Stimulated activated naive CD4-positive, alpha-beta T cell treated with Interleukin-2 at 50 U/mL for 16 hours (primary cell): Measurements from ENCODE around the gene LPIN1.
A peak's percentile ranks its signal among the peaks of the same experiment; 100 is the strongest.
"Not testable (repeated sequence)": the region's sequence is repeated elsewhere in the genome, so short reads cannot be mapped to it uniquely, and the experiment has no call there.

Experiments
- DNase-seq: peaks from one replicate; lab custom pipeline; 2025; lab: John Stamatoyannopoulos, UW

LPIN1 gene

DNA sequence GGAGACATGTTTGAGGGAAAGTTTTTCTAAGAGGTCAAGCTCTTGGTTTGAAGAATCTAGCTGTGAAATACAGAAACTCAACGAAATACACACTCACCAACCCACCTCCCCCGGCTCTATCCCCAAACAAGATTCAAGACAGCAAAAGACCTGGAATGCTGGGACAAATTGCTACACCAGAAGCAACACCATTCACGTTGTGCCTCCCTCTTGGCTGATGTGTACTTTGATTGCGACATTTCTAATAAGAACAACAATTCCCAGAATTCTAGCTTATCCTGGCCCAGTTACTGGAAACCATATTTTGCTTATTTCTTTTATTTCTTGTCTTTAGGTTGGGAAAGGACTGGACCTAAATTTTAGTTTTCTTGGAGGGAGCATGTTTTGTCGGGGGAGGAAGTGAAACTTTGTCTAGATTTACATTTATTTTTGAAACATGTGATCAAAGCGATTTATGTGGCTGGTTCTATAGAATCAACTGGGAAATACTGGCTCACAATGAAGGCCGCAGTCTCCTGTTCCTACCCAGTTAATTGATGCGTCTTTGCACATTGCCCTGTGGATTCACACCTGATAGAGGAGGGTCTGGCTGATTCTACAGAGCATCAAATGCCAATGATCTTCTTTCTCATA, 29.6 kb upstream of the LPIN1 start:
- DNase-seq, result no peak

DNA sequence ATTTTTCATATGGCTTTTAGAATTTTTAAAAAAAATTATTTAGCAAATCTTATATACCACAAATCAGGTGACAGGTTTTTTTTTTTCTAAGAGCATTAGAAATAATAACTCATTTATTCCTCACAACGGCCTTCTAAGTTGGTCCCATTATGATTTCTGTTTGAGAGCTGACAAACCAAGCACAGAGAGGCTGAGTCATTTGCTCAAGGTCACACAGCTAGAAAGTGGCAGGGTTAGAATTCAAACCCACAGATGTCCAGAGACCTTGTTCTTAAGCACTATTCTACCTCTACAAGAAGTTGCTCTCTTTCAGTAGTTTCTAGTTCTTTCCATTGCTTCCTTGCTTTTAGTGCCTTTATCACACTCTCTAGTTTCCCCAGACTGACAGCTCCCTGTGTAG, 28.8 kb upstream of the LPIN1 start:
- DNase-seq, result no peak

DNA sequence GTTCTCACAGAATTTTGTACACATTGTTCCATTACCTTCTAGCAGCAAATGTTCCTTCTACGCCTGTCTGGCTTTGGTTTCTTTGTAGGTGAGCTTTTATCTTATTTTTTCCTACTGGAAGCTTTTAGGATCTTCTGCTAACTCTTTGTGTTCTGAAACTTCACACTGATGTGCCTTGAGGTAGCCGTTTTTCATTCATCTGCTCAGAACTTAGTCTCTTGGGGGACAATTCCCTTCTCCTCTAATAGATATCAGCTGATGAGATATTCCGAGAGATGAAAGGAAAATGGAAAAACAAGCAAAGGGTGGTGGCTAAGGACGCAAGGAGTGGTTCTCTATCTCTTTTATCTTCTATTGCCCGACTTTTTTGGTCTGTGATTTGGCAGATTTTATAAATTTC, 27.8 kb upstream of the LPIN1 start:
- DNase-seq, result no peak

- no peak for DNase-seq
Observed at GRCh38 chr2:11719230-11719977, 27.0 kb upstream of the LPIN1 start.

- DNase-seq, result no peak
Observed at GRCh38 chr2:11720752-11721151, 25.7 kb upstream of the LPIN1 start.

GRCh38 chr2:11722292-11723060, 24.0 kb upstream of the LPIN1 start:
- DNase-seq, result no peak

- DNase-seq, result no peak
Observed at GRCh38 chr2:11723061-11723371, 23.4 kb upstream of the LPIN1 start.

DNA sequence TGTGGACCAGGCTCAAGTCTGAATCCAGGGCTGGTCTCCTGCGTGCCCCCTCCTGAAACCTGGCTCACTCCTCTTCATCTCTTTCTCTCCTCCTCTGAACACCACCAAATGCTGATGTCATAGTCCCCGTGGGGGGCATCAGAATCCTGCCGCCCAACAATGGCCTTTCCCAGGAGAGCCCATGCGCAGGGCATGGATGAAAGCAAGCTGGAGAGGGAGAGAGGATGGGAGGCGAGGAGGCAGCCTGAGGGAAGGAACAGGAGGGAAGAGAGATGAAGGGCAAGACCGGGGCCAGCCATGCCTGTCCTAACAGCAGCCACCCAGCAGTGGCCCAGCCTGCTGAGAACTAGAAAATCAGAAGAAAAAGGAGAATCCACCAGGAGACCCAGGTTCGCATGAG, 22.3 kb upstream of the LPIN1 start:
- DNase-seq, result no peak

DNA sequence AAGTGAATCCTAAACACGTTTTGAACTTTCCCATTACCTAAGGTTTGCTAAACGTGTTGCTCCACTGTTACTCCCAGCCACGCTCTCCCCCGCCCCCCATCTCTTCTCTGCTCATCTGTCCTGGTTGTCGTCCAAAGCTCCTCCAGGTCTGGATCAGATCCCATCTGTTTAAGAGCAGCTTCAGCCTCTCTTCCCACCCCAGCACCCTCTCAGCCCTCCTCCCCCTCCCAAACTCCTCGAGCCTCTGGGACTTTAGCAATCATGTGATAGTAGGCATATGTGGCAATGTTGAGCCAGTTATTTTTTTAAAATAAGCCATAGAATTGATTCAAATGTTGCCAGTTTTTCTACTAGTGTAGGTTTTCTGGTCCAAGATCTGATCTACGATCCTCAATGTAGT, 20.0 kb upstream of the LPIN1 start:
- no peak for DNase-seq

GRCh38 chr2:11729362-11730212, 16.8 kb upstream of the LPIN1 start:
- DNase-seq, result no peak

- not testable (repeated sequence) for DNase-seq
Observed at GRCh38 chr2:11731214-11731984, 15.0 kb upstream of the LPIN1 start.

GRCh38 chr2:11732587-11732986, 13.8 kb upstream of the LPIN1 start:
- no peak for DNase-seq

DNA sequence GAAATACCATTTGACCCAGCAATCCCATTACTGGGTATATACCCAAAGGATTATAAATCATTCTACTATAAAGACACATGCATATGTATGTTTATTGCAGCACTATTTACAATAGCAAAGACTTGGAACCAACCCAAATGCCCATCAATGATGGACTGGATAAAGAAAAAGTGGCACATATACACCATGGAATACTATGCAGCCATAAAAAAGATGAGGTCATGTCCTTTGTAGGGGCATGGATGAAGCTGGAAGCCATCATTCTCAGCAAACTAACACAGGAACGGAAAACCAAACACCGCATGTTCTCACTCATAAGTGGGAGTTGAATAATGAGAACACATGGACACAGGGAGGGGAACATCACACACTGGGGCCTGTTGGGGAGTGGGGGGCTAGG, 8.6 kb upstream of the LPIN1 start:
- not testable (repeated sequence) for DNase-seq

GRCh38 chr2:11738589-11739436, 7.6 kb upstream of the LPIN1 start:
- no peak for DNase-seq

GRCh38 chr2:11740723-11741122, 5.7 kb upstream of the LPIN1 start:
- no peak for DNase-seq

GRCh38 chr2:11742317-11742701, 4.1 kb upstream of the LPIN1 start:
- no peak for DNase-seq

DNA sequence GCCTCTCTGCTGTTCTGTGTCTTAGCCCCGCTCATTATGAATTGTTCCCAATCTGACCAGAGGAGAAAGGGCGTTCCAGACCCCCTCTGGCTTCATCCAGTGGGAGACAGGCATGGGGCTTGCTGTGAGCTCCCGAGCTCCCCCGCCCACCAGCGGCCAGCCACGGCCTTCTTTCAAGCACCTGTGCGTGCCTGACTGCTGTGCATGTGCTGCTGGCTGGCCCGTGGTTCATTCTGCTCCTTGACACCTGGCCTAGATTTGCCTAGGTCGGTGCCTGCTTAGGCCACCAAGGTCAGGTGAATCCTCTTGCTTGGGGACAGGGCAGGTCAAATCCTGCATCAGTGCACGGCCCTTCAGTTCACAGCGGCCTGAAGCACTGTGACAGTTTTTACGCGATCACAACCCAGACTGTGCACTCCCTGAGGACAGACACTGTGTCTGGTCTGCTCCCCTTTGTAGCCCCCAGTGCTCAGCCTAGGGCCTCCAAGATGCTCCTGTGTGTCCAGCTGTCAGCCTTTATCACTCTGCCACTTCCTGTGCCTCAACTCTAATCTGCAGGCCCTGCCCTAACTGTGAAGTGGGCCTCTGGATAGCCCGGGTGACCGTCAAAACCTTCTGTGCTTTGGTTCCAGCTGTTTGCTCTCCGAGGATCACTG, 3.6 kb upstream of the LPIN1 start:
- DNase-seq, result no peak

DNA sequence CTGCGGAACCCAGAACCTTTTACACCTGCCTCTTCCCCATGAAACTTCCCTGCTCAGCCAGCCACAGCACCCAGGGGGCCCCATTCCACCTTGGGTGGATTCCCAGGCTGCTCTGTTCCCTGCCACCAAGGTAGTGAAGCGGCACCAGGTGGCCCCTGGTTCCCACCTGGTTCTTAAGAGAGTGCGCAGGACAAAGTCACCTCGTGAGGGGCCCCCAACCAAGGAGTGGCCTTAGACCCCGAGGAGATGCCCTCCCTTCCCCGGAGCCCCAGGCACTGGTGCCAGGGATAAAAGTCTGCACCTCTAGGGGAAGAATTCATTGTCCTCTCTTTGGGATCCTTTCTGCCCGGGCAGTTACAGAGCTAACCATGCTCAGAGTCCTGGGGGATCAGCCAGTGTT, 3.1 kb upstream of the LPIN1 start:
- no peak for DNase-seq

DNA sequence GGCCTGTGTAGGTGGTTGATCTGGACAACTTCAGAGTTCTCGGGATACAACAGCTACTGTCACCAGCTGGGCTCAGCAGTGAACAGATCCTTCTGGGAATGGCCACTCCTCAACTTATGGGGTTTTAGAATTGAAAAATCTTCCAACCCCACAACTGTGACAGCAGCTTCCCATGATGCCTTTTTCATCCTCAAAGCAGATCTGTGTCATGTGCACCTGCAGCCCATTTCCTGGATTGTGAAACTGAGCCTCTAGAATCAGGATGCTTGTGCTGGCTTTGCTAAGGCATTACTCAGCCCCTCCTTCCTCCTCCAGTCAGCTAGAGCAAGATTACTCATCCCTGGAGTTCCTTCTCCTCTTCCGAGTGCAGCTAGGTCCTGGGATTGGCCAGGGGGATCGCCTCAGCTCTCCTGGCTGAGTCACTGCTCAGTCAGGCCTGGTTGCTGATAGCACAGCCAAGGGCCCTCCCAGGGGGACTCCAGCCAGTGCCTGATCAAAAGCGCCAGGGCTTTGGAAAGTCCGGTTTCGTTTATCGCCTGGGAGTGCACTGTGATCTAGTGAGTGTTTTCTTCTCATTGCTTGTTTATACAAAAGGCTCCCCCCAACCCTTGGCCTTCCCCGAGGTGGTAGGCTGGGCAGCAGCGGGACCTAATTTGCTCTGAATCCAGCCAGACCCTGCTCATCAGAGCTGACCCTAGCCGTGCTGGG, 2.4 kb upstream of the LPIN1 start:
- DNase-seq, result peak; percentile 87
